DOHH2 (cell line): ENCODE data around the gene EML1.

ENCODE experiments used
- EZH2phosphoT487 ChIP-seq: fragments of 200-600 bp; sonication (generic); IDR thresholded peaks from 2 replicates; pipeline ENCODE4 v1.6.1; 2017; ENCODE audit warnings: borderline replicate concordance, mild to moderate bottlenecking, antibody characterized with exemption, low read length, moderate library complexity, mixed read lengths
- TF ChIP-seq, protein P1 (sequence below): fragments of 200-600 bp; sonication (generic); IDR thresholded peaks from one replicate; pipeline ENCODE4 v1.5.1; 2014; ENCODE audit warnings: antibody characterized with exemption, mild to moderate bottlenecking, low read depth, low read length; ENCODE audit not compliant: poor library complexity, severe bottlenecking

DNA sequence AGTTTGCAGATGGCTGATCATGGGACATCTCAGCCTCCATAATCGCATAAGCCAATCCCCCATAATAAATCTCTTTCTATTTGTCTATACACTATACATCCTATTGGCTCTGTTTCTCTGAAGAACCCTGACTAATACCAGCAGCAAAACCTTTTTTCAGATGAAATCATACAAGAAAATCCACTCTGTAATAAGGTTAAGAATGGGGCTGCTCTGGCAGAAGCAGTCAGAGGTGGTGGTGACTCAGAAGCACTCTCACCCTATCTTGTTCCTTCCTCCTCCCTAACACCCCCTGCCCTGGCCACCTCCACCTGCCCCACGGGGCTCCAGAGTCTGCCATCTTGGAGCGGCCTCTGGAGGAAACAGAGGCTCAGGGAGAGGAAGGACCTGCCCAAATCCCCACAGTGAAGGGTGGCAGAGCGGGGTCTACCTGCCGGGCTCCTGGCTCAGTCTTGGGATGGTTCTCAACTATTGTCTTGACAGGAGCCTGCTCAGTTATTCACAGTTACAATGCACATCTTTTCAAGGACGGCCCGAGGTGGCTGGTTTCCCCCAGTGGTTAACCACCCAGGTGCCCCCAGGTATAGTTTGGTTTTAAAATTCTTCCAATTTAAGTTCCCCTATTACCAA lies 162.7 kb downstream of the EML1 start:
- TF ChIP-seq, protein P1, sequence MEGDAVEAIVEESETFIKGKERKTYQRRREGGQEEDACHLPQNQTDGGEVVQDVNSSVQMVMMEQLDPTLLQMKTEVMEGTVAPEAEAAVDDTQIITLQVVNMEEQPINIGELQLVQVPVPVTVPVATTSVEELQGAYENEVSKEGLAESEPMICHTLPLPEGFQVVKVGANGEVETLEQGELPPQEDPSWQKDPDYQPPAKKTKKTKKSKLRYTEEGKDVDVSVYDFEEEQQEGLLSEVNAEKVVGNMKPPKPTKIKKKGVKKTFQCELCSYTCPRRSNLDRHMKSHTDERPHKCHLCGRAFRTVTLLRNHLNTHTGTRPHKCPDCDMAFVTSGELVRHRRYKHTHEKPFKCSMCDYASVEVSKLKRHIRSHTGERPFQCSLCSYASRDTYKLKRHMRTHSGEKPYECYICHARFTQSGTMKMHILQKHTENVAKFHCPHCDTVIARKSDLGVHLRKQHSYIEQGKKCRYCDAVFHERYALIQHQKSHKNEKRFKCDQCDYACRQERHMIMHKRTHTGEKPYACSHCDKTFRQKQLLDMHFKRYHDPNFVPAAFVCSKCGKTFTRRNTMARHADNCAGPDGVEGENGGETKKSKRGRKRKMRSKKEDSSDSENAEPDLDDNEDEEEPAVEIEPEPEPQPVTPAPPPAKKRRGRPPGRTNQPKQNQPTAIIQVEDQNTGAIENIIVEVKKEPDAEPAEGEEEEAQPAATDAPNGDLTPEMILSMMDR: no peak
- TF ChIP-seq EZH2phosphoT487: no peak
